Common myeloid progenitor, CD34-positive (primary cell): Measurements from ENCODE around the gene KCNJ10.

Source experiments
- CTCF ChIA-PET: fragments of 350-600 bp; sonication (Branson Sonifier 250); formaldehyde crosslinking; loops from one replicate; lab custom pipeline; 2021; ENCODE audit warnings: antibody characterized with exemption; lab: Charles Lee
- POLR2A ChIA-PET: fragments of 350-600 bp; sonication (Branson Sonifier 250); formaldehyde crosslinking; loops from one replicate; lab custom pipeline; 2021; ENCODE audit warnings: antibody characterized with exemption; lab: Charles Lee
- DNase-seq, 3 donors: peaks; one replicate each; pipeline versions ENCODE4 v3.0.0 to v3.0.0-alpha.2; 2013
- H3K27ac ChIP-seq, 2 experiments: 1 replicate in 1 of 2; 2 replicates in 1 of 2; pipeline ENCODE4 v1.7.0; 2013; ENCODE audit warnings: inconsistent platforms in 2 of 2, low read length in 2 of 2, mild to moderate bottlenecking in 2 of 2, low read depth in 1 of 2, moderate library complexity in 1 of 2; ENCODE audit not compliant: severe bottlenecking in 2 of 2, insufficient read depth in 1 of 2, poor library complexity in 1 of 2
- H3K27me3 ChIP-seq, 5 experiments: replicated peaks in 2 of 5; 1 replicate in 3 of 5; 2 replicates in 2 of 5; pipeline versions ENCODE4 v1.6.1 to v1.7.0; 2013; ENCODE audit warnings: low read length in 4 of 5, mild to moderate bottlenecking in 2 of 5, moderate library complexity in 2 of 5, inconsistent platforms in 1 of 5; ENCODE audit not compliant: insufficient read depth in 5 of 5, control insufficient read depth in 4 of 5
- H3K36me3 ChIP-seq, 4 experiments: 1 replicate in 2 of 4; 2 replicates in 2 of 4; pipeline versions ENCODE4 v1.6.1 to v1.7.0; 2013; ENCODE audit warnings: low read length in 3 of 4, control low read depth in 1 of 4, mild to moderate bottlenecking in 1 of 4; ENCODE audit not compliant: control insufficient read depth in 4 of 4, insufficient read depth in 4 of 4
- H3K4me1 ChIP-seq, 4 experiments: 1 replicate in 3 of 4; 2 replicates in 1 of 4; pipeline versions ENCODE4 v1.6.1 to v1.7.1; 2013; ENCODE audit warnings: low read length in 3 of 4, mild to moderate bottlenecking in 3 of 4, control low read depth in 1 of 4, inconsistent platforms in 1 of 4, moderate library complexity in 1 of 4; ENCODE audit not compliant: control insufficient read depth in 4 of 4, insufficient read depth in 4 of 4; ENCODE audit errors: control extremely low read depth in 1 of 4
- H3K4me3 ChIP-seq, 7 experiments: 1 replicate in 4 of 7; 2 replicates in 3 of 7; pipeline versions ENCODE4 v1.5.1 to v1.7.0; 2013; ENCODE audit warnings: mild to moderate bottlenecking in 7 of 7, low read length in 6 of 7, moderate library complexity in 6 of 7, inconsistent platforms in 2 of 7, low read depth in 2 of 7, control low read depth in 1 of 7; ENCODE audit not compliant: insufficient read depth in 4 of 7, control insufficient read depth in 1 of 7; ENCODE audit errors: extremely low read depth in 1 of 7
- H3K9me3 ChIP-seq, 5 experiments: 1 replicate in 4 of 5; 2 replicates in 1 of 5; pipeline versions ENCODE4 v1.6.1 to v1.7.1; 2013; ENCODE audit warnings: low read length in 4 of 5, mild to moderate bottlenecking in 2 of 5, inconsistent platforms in 1 of 5, low read depth in 1 of 5, moderate library complexity in 1 of 5; ENCODE audit not compliant: control insufficient read depth in 4 of 5, insufficient read depth in 2 of 5; ENCODE audit errors: control extremely low read depth in 1 of 5
- WGBS: methylation state at CpG from one replicate; pipeline ENCODE4 v1.1.5; 2013; ENCODE audit not compliant: insufficient coverage; 5-methylcytosine and 5-hydroxymethylcytosine counted together

Gene KCNJ10

DNA sequence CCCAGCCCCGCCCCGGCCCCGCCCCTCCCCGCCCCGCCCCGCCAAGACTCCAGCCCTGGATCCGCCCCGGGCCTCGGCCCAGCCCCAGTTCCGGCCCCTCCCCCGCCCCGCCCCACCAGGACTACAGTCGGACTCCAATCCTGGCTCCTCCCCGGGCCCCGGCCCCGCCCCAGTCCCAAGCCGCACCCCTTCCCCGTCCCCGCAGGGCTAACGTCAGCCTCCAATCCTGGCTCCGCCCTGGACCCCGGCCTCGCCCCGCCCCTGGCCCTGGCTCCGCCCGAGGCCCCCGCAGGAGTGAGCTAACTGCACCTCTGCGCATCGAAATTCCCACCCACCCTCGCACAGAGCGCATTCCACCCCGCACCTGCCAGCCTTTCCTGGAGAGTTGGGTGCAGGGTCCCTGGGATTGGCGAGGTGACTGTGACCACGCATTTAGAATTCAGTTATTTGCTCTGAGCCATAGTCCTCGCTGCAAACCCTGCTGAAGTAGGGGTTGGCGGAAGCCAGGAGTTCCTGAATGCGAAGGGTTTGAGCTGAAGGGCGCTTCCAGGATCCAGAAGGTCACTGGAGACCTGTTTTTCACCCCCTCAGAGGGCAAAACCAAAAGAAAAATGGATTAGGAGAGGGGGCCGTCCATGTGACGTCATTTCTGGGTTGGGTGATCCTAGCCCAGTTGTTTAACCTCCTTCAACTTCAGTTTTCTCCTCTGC is 29.0 kb upstream of the KCNJ10 start:
- Histone ChIP-seq H3K27ac (peak overlapping the region; percentile 41 to 87), H3K4me3 (peak overlapping the region; percentile 37 to 89 (median 71)), H3K9me3 (no peaks in the 10 kb centered on the region), H3K36me3 (peaks cover 0 to 13% (median 6%) of the 10 kb centered on the region in 4 experiments), H3K27me3 (no peaks in the 10 kb centered on the region), H3K4me1 (peaks cover 0 to 48% (median 35%) of the 10 kb centered on the region in 4 experiments)
- WGBS = under 1% methylated on average over 19 of the region's 40 CpGs
- DNase-seq = peak; percentile 92 to 96 (median 95)
- CTCF ChIA-PET = interaction anchor here (1.1 to 5.5 kb wide), 8 partner anchors 10 to 252 kb away, joined by 3 to 61 read pairs (median 5); no protein-coding TSS in a partner anchor
- POLR2A ChIA-PET = interaction anchor here (1.1 kb wide), 1 partner anchor 52 kb away, joined by 3 read pairs; no protein-coding TSS in a partner anchor

DNA sequence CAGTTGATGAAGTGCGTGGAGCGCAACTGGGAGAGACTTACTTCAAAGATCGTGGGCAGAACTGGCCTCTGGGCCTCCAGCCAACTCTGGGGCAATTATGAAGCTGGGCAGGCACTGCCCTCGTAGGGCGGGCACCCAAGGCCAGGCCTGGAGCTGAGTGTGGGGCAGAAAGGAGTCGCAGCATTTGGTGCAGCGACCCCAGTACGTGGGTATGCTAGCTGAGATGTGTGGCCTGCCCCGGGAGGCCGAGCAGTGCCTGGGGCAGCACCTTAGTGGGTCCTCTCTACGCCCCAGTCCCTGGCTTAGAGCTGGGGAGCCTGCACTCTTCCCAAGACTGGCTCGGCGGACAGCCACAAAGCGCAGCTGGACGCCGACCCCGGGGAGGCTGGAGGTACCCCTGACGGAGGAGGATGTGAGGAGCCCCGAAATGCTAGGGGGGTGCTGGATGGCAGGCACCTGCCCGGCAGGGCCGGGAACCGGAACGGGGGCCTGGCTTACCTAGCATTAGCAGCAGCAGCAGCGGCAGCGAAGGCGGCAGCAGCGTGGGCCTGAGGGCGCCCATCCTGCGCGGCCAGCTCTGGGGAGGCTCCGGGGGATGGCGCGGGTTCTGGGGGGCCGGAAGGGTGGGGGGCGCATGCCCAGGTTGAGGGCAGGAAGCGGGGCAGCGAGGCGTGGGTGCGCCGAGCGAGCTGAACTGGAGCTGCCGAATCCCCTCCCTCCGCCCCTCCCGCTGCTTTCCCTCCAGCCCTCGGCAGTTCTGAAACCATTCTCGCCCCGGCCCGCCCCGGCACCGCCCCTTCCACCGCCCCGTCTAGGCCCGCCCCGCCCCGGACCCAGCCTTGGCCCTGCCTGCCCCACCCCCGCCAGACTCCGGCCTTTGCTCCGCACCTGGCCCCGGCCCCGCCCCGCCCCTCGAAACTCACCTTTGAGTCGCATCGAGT is 28.2 kb upstream of the KCNJ10 start, which contains the start of gene IGSF8:
IGSF8 (minus strand) TSS at position 709 of the 941 bp plus-strand sequence; CDS start at position 562, 147 bp downstream.
- ChIA-PET POLR2A (interaction anchor here (0.5 to 1.1 kb wide), 3 partner anchors 13 to 253 kb away, joined by 3 to 7 read pairs (median 3); no protein-coding TSS in a partner anchor), CTCF (interaction anchor here (0.9 to 5.5 kb wide), 12 partner anchors 9 to 253 kb away, joined by 3 to 61 read pairs (median 4); no protein-coding TSS in a partner anchor)
- H3K4me1 ChIP-seq = peaks cover 0 to 48% (median 35%) of the 10 kb centered on the region in 4 experiments
- peaks cover under 1 to 19% (median 10%) of the 10 kb centered on the region in 4 experiments for H3K36me3 ChIP-seq
- 3% methylated on average over 37 of the region's 64 CpGs for WGBS
- peak; percentile 84 to 93 (median 93) for DNase-seq
- H3K27me3 ChIP-seq = no peaks in the 10 kb centered on the region
- H3K9me3 ChIP-seq = no peaks in the 10 kb centered on the region
- peak within 1 kb of the TSS; percentile 41 to 87 for H3K27ac ChIP-seq
- peak within 1 kb of the TSS; percentile 64 to 89 (median 79) for H3K4me3 ChIP-seq

DNA sequence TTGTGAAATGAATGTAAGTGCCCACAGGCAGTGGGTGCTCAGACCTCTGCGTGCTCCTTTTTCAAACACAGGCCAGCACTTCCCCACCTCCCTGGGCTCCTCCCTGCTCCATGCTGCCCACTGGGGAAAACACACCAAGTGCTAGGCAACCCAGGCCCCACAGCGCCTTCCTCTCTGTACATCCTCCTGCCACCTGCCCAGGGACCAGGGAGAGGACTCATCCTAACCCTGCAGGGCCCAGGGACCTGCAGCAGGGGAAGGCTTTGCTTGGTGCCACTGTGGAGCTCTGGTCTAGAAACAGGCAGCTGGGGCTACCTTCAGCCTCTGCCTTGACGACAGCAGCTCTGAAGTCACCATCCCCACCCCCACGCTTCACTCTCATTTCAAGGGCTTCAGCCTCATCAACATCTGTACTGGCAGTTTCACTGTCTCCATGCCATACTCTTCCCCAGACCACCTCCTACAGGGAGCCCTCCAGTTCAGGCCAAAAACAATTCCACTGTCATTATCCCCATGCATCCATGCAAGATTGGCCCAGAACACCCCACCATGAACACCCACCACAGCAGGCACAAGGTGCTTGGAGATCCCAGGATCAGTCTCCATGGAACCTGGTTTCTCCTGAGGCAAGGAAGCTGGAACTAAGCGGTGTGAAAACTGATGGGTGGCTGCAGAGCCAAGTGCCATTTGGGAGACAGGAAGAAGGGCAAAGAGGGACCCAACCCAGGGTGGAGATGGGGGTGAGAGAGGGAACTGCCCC is 27.4 kb upstream of the KCNJ10 start:
- Histone ChIP-seq H3K4me3 (peak overlapping the region in 6 of 7 experiments; percentile 71 to 88 (median 78)), H3K27ac (peak overlapping the region in 1 of 2 experiments; percentile 78), H3K4me1 (peaks cover 0 to 42% (median 35%) of the 10 kb centered on the region in 4 experiments), H3K36me3 (peaks cover 2 to 27% (median 14%) of the 10 kb centered on the region in 4 experiments), H3K27me3 (no peaks in the 10 kb centered on the region), H3K9me3 (no peaks in the 10 kb centered on the region)
- no peak for DNase-seq
- ChIA-PET POLR2A (interaction anchor here (1.0 to 1.1 kb wide), 2 partner anchors 12 to 51 kb away, joined by 3 read pairs; no protein-coding TSS in a partner anchor), CTCF (interaction anchor here (1.0 to 5.5 kb wide), 8 partner anchors 8 to 194 kb away, joined by 3 to 61 read pairs (median 6); no protein-coding TSS in a partner anchor)
- WGBS = 95% methylated on average over 5 of the region's 5 CpGs

DNA sequence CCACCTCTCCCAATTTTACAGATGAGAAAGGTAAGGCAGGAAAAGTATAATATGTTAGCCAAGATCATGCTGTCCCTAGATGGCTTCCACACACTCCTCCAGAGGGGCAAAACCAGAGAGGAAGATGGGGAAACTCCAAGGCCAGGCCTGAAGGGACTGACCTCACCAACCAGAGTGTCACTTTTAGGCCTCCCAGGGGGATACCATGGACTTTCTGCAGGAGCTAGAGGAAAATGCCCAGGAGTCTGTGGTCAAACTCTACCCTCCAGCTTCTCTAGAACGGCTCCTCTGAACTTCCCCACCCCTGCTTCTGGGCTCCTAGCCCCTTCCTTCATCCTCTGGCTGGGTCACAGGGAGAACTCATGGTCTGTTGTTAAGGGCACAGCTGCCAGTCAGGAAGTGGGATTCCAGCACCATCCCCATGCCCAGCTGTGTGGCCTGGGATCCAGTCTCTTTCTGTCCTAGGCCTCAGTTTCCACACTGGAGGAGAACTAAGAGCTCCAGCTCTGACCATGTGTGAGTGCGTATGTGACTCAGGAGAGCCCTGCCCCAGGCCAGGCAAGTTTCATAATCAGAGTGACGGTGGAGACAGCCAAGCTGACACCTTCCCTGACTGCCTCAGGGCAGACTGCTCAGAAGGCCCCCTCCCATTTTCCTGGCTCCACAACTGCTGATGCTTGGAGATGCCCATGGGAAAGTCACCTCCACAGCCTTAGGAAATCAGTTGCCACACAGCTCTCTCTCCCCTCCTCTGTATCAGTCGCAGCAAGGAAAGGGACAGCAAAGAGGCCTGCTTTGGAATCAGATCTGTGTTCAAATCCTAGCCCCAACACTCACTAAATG is 26.5 kb upstream of the KCNJ10 start:
- no peak overlapping the region for H3K4me3 ChIP-seq

DNA sequence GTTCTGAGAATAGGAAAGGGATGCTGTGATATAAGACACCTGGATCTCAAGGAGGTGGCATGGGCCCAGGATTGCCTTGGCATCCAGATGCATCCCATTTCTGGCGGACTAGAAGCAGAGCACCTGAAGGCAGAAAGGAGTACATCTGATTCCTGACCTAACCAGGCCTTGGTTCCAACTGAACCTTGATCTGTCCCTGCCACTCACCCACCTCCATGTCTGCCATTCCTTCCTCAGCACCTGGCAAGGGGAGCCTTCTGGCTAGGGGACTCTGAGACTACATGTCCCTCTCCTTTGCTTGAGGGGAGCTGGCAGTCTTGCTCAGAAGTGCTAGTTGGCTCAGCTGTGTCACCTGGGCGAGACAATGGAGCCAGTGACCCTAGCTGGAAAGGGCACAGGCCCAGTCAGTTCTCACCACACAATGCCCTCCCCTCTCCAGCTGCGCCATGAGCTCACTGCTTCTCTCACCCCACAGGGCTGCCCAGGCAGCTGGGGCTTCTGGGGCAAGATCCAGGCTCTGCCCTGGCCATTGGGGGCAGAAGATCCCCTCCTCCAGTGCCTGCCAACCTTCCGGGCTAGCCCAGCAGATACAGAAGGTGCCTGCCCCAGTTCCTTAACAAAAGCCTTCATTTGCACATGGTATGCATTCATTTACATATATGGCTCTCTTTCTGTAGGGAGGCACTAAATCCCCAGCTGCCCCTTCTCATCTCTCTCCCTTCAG is 25.6 kb upstream of the KCNJ10 start:
- Histone ChIP-seq H3K4me1 (peaks cover 0 to 32% (median 29%) of the 10 kb centered on the region in 4 experiments), H3K9me3 (no peaks in the 10 kb centered on the region), H3K36me3 (peaks cover 5 to 44% (median 20%) of the 10 kb centered on the region in 4 experiments), H3K4me3 (no peak overlapping the region), H3K27ac (no peak overlapping the region), H3K27me3 (no peaks in the 10 kb centered on the region)
- 100% methylated on average over 3 of the region's 4 CpGs for WGBS
- POLR2A ChIA-PET = no interaction called here
- DNase-seq = no peak
- CTCF ChIA-PET = interaction anchor here (0.8 to 5.5 kb wide), 7 partner anchors 10 to 196 kb away, joined by 3 to 61 read pairs (median 7); no protein-coding TSS in a partner anchor

More for the DNA sequence above, 26.5 kb upstream of the KCNJ10 start:
- 87% methylated on average over 3 of the region's 4 CpGs for WGBS
- peaks cover 0 to 40% (median 34%) of the 10 kb centered on the region in 4 experiments for H3K4me1 ChIP-seq
- POLR2A ChIA-PET = no interaction called here
- CTCF ChIA-PET = interaction anchor here (1.0 to 5.5 kb wide), 6 partner anchors 11 to 195 kb away, joined by 3 to 61 read pairs (median 8); no protein-coding TSS in a partner anchor
- H3K27ac ChIP-seq = no peak overlapping the region
- DNase-seq = no peak
- H3K36me3 ChIP-seq = peaks cover 5 to 35% (median 18%) of the 10 kb centered on the region in 4 experiments
- no peaks in the 10 kb centered on the region for H3K27me3 ChIP-seq
- no peaks in the 10 kb centered on the region for H3K9me3 ChIP-seq
